SK-N-SH (cell line): ENCODE measurements around the gene MTMR11. TPM values are rescaled to one million over a fixed set of nuclear protein-coding genes. Genes with fewer than 3 reads are reported as not detected.

Source experiments
- CTCF ChIA-PET: fragments of 300-600, 350-600 bp; formaldehyde crosslinking; extraction: SDS; loops from one replicate; lab custom pipeline; 2021; lab: Yijun Ruan, JAX
- POLR2A ChIA-PET: fragments of 350-600 bp; sonication (Branson Sonifier 250); formaldehyde crosslinking; extraction: SDS; loops from one replicate; lab custom pipeline; 2020; ENCODE audit warnings: antibody characterized with exemption, inconsistent platforms; lab: Yijun Ruan, JAX
- DNase-seq: peaks from one replicate; pipeline ENCODE4 v3.0.0; 2012
- H2AFZ ChIP-seq: fragments of 200-600 bp; sonication (generic); 2 replicates; pipeline ENCODE4 v1.8.1; 2016; ENCODE audit warnings: antibody characterized with exemption, mild to moderate bottlenecking, low read depth
- H3F3A ChIP-seq: fragments of 200-600 bp; sonication (generic); replicated peaks from 2 replicates; pipeline ENCODE3; 2016; ENCODE audit warnings: antibody characterized with exemption, mild to moderate bottlenecking; ENCODE audit not compliant: insufficient read depth
- H3K27ac ChIP-seq, 2 experiments: fragments of 200-500 bp in 1 of 2; fragments of 200-600 bp in 1 of 2; sonication (Bioruptor generic) in 1 of 2; sonication (generic), shearing (Covaris generic) in 1 of 2; 2 replicates each; pipeline versions ENCODE4 v1.5.1 to v1.6.1; 2014 to 2016; ENCODE audit warnings: low read depth in 2 of 2, inconsistent platforms in 1 of 2, low read length in 1 of 2, mild to moderate bottlenecking in 1 of 2, mixed read lengths in 1 of 2
- H3K27me3 ChIP-seq: fragments of 200-600 bp; sonication (generic), shearing (Covaris generic); 2 replicates; pipeline ENCODE4 v1.6.1; 2016; ENCODE audit warnings: mixed run types; ENCODE audit not compliant: insufficient read depth
- H3K36me3 ChIP-seq, 2 experiments: fragments of 200-500 bp in 1 of 2; fragments of 200-600 bp in 1 of 2; sonication (Bioruptor generic) in 1 of 2; sonication (generic) in 1 of 2; replicated peaks in 1 of 2; 2 replicates each; pipeline versions ENCODE3 to v1.5.1; 2014 to 2016; ENCODE audit warnings: low read length in 1 of 2, mild to moderate bottlenecking in 1 of 2; ENCODE audit not compliant: insufficient read depth in 2 of 2, control insufficient read depth in 1 of 2
- H3K4me1 ChIP-seq, 2 experiments: fragments of 200-500 bp in 1 of 2; fragments of 200-600 bp in 1 of 2; sonication (Bioruptor generic) in 1 of 2; sonication (generic), shearing (Covaris generic) in 1 of 2; 2 replicates each; pipeline versions ENCODE4 v1.5.1 to v1.6.1; 2014 to 2016; ENCODE audit warnings: low read depth in 1 of 2, low read length in 1 of 2, mixed run types in 1 of 2; ENCODE audit not compliant: insufficient read depth in 2 of 2, control insufficient read depth in 1 of 2
- H3K4me2 ChIP-seq: fragments of 200-600 bp; sonication (generic), shearing (Covaris generic); 2 replicates; pipeline ENCODE4 v1.6.1; 2017; ENCODE audit warnings: mixed run types
- H3K4me3 ChIP-seq, 2 experiments: fragments of 200-500 bp in 1 of 2; fragments of 200-600 bp in 1 of 2; sonication (Bioruptor generic) in 1 of 2; sonication (generic), shearing (Covaris generic) in 1 of 2; 2 replicates each; pipeline versions ENCODE4 v1.5.1 to v1.8.1; 2014 to 2016; ENCODE audit warnings: low read depth in 2 of 2, inconsistent platforms in 1 of 2, low read length in 1 of 2, mild to moderate bottlenecking in 1 of 2, mixed read lengths in 1 of 2, moderate library complexity in 1 of 2
- H3K79me2 ChIP-seq: fragments of 200-600 bp; sonication (generic); 2 replicates; pipeline ENCODE4 v1.8.1; 2017; ENCODE audit warnings: mild to moderate bottlenecking; ENCODE audit not compliant: insufficient read depth
- H3K9ac ChIP-seq: fragments of 200-600 bp; sonication (generic); 2 replicates; pipeline ENCODE4 v1.6.1; 2017; ENCODE audit warnings: mixed run types
- H3K9me2 ChIP-seq: fragments of 200-600 bp; sonication (generic); 2 replicates; pipeline ENCODE4 v1.6.1; 2017; ENCODE audit warnings: mixed run types
- H3K9me3 ChIP-seq: fragments of 200-600 bp; sonication (generic); 2 replicates; pipeline ENCODE4 v1.6.1; 2017; ENCODE audit warnings: mixed run types, mild to moderate bottlenecking, moderate library complexity
- H4K20me1 ChIP-seq: fragments of 200-600 bp; sonication (generic); 2 replicates; pipeline ENCODE4 v1.6.1; 2017; ENCODE audit warnings: mild to moderate bottlenecking, mixed run types; ENCODE audit not compliant: insufficient read depth
- FOXJ3 ChIP-seq: sonication (generic); formaldehyde crosslinking; IDR thresholded peaks from 2 replicates; pipeline ENCODE4 v1.5.1; 2020; ENCODE audit warnings: mild to moderate bottlenecking, missing genetic modification reagents
- MXI1 ChIP-seq: IDR thresholded peaks from 2 replicates; pipeline ENCODE4 v1.6.1; 2012; ENCODE audit warnings: mild to moderate bottlenecking, low read depth, low read length, improper control_type of control experiment
- NFIC ChIP-seq: IDR thresholded peaks from 2 replicates; pipeline ENCODE4 v1.4.0; 2012; ENCODE audit warnings: borderline replicate concordance
- PBX3 ChIP-seq: IDR thresholded peaks from 2 replicates; pipeline ENCODE4; 2012
- POLR2AphosphoS5 ChIP-seq: IDR thresholded peaks from 2 replicates; pipeline ENCODE4 v1.6.1; 2012; ENCODE audit warnings: low read depth, low read length
- RAD21 ChIP-seq: IDR thresholded peaks from 2 replicates; pipeline ENCODE4 v1.6.1; 2012; ENCODE audit warnings: mild to moderate bottlenecking, low read length
- TAF1 ChIP-seq: IDR thresholded peaks from 2 replicates; pipeline ENCODE4 v1.6.1; 2012; ENCODE audit warnings: low read depth, mild to moderate bottlenecking, low read length, moderate library complexity, borderline replicate concordance
- TCF12 ChIP-seq: IDR thresholded peaks from 2 replicates; pipeline ENCODE4 v1.4.0; 2012
- WGBS: methylation state at CpG from one replicate; pipeline ENCODE4 v1.1.6; 2017; ENCODE audit warnings: low lambda C conversion rate; 5-methylcytosine and 5-hydroxymethylcytosine counted together
- polyA plus RNA-seq, 3 experiments: library from polyadenylated mRNA; depleted of rRNA; stranded (reverse); fragments of >200 nt; gene quantifications; 2 replicates each; pipeline ENCODE4 v1.2.3, GENCODE V29; 2012

MTMR11 gene
- polyA plus RNA-seq, 1 of the 3 experiments (the other 2 are of a cell fraction) = 9.4 TPM

GRCh38 chr1:149979972-149980540 is 43.4 kb upstream of the MTMR11 start:
- Histone ChIP-seq H4K20me1 (peaks cover 33% of the 10 kb centered on the region), H3K4me1 (peaks cover 0 to 14% of the 10 kb centered on the region in 2 experiments; a peak in 3 of 4 replicates), H3K79me2 (peaks cover 81% of the 10 kb centered on the region), H3K9me2 (no peaks in the 10 kb centered on the region), H3K27me3 (no peaks in the 10 kb centered on the region), H3K36me3 (peaks cover 7 to 29% of the 10 kb centered on the region in 2 experiments), H3K4me2 (no peak overlapping the region), H3K9ac (no peak overlapping the region), H3K9me3 (no peaks in the 10 kb centered on the region), H3F3A (peaks cover 8% of the 10 kb centered on the region), H3K4me3 (no peak overlapping the region), H2AFZ (no peak overlapping the region), H3K27ac (no peak overlapping the region; a peak in 1 of 4 replicates)
- ChIA-PET POLR2A (interaction anchor here (0.5 kb wide), 1 partner anchor 69 kb away, joined by 3 read pairs; no protein-coding TSS in a partner anchor), CTCF (interaction anchor here (0.6 to 1.1 kb wide), 3 partner anchors 18 to 627 kb away, joined by 3 read pairs; no protein-coding TSS in a partner anchor)
- no peak for TF ChIP-seq RAD21
- 96% methylated on average over 3 of the region's 3 CpGs for WGBS
- DNase-seq = no peak

GRCh38 chr1:149979245-149979971 is 42.7 kb upstream of the MTMR11 start:
- Histone ChIP-seq H3K79me2 (peaks cover 75% of the 10 kb centered on the region), H4K20me1 (peaks cover 33% of the 10 kb centered on the region), H3K27me3 (no peaks in the 10 kb centered on the region), H3F3A (peaks cover 8% of the 10 kb centered on the region), H3K4me2 (no peak overlapping the region), H3K9me3 (no peaks in the 10 kb centered on the region), H3K4me3 (no peak overlapping the region), H2AFZ (no peak overlapping the region), H3K4me1 (peaks cover 0 to 14% of the 10 kb centered on the region in 2 experiments; a peak in 3 of 4 replicates), H3K27ac (peak overlapping the region; percentile 4 to 5; a peak in 2 of 4 replicates), H3K36me3 (peaks cover 10 to 26% of the 10 kb centered on the region in 2 experiments), H3K9me2 (no peaks in the 10 kb centered on the region)
- ChIA-PET POLR2A (interaction anchor here (0.5 kb wide), 1 partner anchor 69 kb away, joined by 3 read pairs; no protein-coding TSS in a partner anchor), CTCF (interaction anchor here (1.0 to 1.1 kb wide), 2 partner anchors 17 to 208 kb away, joined by 3 read pairs; no protein-coding TSS in a partner anchor)
- 87% methylated on average over 2 of the region's 2 CpGs for WGBS
- DNase-seq = no peak
- TF ChIP-seq TCF12 (no peak), TAF1 (no peak), POLR2AphosphoS5 (no peak), RAD21 (no peak)
- TF ChIP-seq, all 33 proteins: peak for 0
- no peak overlapping the region for H3K9ac ChIP-seq

GRCh38 chr1:149978547-149979023 is 41.9 kb upstream of the MTMR11 start:
- DNase-seq = no peak

More at GRCh38 chr1:149978547-149979023, 41.9 kb upstream of the MTMR11 start:
- H4K20me1 ChIP-seq = peaks cover 33% of the 10 kb centered on the region
- H3K79me2 ChIP-seq = peaks cover 66% of the 10 kb centered on the region
- H3K4me1 ChIP-seq = peaks cover 0 to 14% of the 10 kb centered on the region in 2 experiments; a peak in 3 of 4 replicates
- no peaks in the 10 kb centered on the region for H3K9me3 ChIP-seq
- TF ChIP-seq POLR2AphosphoS5 = peak; percentile 29; the same call in 1 of the 2 replicates
- peak; percentile 76 for TF ChIP-seq NFIC
- no peak for TF ChIP-seq MXI1
- peak; percentile 69 for TF ChIP-seq PBX3
- no peak for TF ChIP-seq FOXJ3 (CRISPR knock-in tag)
- H3K9me2 ChIP-seq = no peaks in the 10 kb centered on the region
- H3F3A ChIP-seq = peaks cover 8% of the 10 kb centered on the region
- H3K27me3 ChIP-seq = no peaks in the 10 kb centered on the region
- H3K9ac ChIP-seq = no peak overlapping the region
- H3K4me2 ChIP-seq = no peak overlapping the region
- H3K36me3 ChIP-seq = peaks cover 10 to 26% of the 10 kb centered on the region in 2 experiments
- H3K27ac ChIP-seq = peak overlapping the region in 1 of 2 experiments; percentile 4; a peak in 1 of 4 replicates
- CTCF ChIA-PET = no interaction called here
- WGBS = 76% methylated on average over 1 of the region's 1 CpG
- H3K4me3 ChIP-seq = no peak overlapping the region
- no peak overlapping the region for H2AFZ ChIP-seq
- POLR2A ChIA-PET = no interaction called here
